A549 (cell line): Measurements from ENCODE around the gene TMEM88. TPM values are rescaled to one million over a fixed set of nuclear protein-coding genes. Genes with fewer than 3 reads are reported as not detected.
A peak's percentile ranks its signal among the peaks of the same experiment; 100 is the strongest.

Experiments used
- ATAC-seq, 2 experiments: fragments of 200-7000 bp in 1 of 2; fragments of >200 bp in 1 of 2; cut with Nextera tagmentation in 1 of 2; cut with Tn5 transposase in 1 of 2; 3 replicates each; pipeline versions ENCODE4 v1.8.0 to v1.9.1; 2018 to 2020; ENCODE audit warnings: mild to moderate bottlenecking in 1 of 2, moderate library complexity in 1 of 2
- CTCF ChIA-PET: fragments of 300-600 bp; sonication (Branson Sonifier 250); formaldehyde crosslinking; extraction: SDS; loops from one replicate; lab custom pipeline; 2021; ENCODE audit warnings: antibody characterized with exemption, inconsistent platforms; lab: Yijun Ruan, JAX
- POLR2A ChIA-PET: fragments of 350-600 bp; formaldehyde crosslinking; extraction: SDS; loops from one replicate; lab custom pipeline; 2021; ENCODE audit warnings: antibody characterized with exemption, inconsistent platforms; lab: Yijun Ruan, JAX
- DNase-seq, 2 experiments: peaks; one replicate each; pipeline versions ENCODE4 v3.0.0 to v3.0.0-alpha.2; 2011 to 2016; ENCODE audit warnings: low read depth in 1 of 2, low spot score in 1 of 2
- FAIRE-seq: peaks from 2 replicates; lab custom pipeline; 2011; peaks lifted over from hg19 to GRCh38; lab: Jason Lieb, UNC
- H3K27ac ChIP-seq, 2 experiments: fragments of >200 bp; sonication (Bioruptor Twin); formaldehyde crosslinking; 3 replicates each; pipeline ENCODE4 v1.5.1; 2016 to 2017
- H3K4me1 ChIP-seq: fragments of >200 bp; sonication (Bioruptor Twin); formaldehyde crosslinking; 3 replicates; pipeline ENCODE4 v1.6.1; 2016
- H3K4me2 ChIP-seq: fragments of >200 bp; sonication (Bioruptor Twin); formaldehyde crosslinking; 3 replicates; pipeline ENCODE4 v1.6.1; 2016
- H3K4me3 ChIP-seq: fragments of >200 bp; sonication (Bioruptor Twin); formaldehyde crosslinking; 3 replicates; pipeline ENCODE4 v1.5.1; 2016
- H3K9me3 ChIP-seq: fragments of >200 bp; sonication (Bioruptor Twin); formaldehyde crosslinking; 3 replicates; pipeline ENCODE4 v1.6.1; 2016
- CBX2 ChIP-seq: fragments of 200-600 bp; sonication (generic); IDR thresholded peaks from 2 replicates; pipeline ENCODE4 v1.6.1; 2016; ENCODE audit warnings: low read depth, mild to moderate bottlenecking, borderline replicate concordance
- CHD4 ChIP-seq: fragments of 200-600 bp; sonication (generic); IDR thresholded peaks from 2 replicates; pipeline ENCODE4 v1.6.1; 2016; ENCODE audit warnings: antibody characterized with exemption, mild to moderate bottlenecking, borderline replicate concordance
- EHF ChIP-seq: fragments of 250-450 bp; sonication (Bioruptor Pico); IDR thresholded peaks from 2 replicates; pipeline ENCODE4 v1.5.0; 2020; ENCODE audit warnings: mild to moderate bottlenecking
- EP300 ChIP-seq, 2 experiments: fragments of >200 bp; sonication (Bioruptor Twin); formaldehyde crosslinking; IDR thresholded peaks; 2 replicates in 1 of 2; 3 replicates in 1 of 2; pipeline ENCODE4 v1.6.1; 2016 to 2017
- FOSB ChIP-seq: fragments of 250-450 bp; sonication (Bioruptor Pico); IDR thresholded peaks from 2 replicates; pipeline ENCODE4 v1.5.0; 2020; ENCODE audit warnings: mild to moderate bottlenecking, moderate library complexity
- FOSL2 ChIP-seq, 2 experiments: fragments of 450-650 bp in 1 of 2; fragments of >200 bp in 1 of 2; sonication (Bioruptor Twin) in 1 of 2; formaldehyde crosslinking; IDR thresholded peaks; 2 replicates each; pipeline versions ENCODE4 v1.5.0 to v1.6.1; 2016 to 2020; ENCODE audit warnings: mild to moderate bottlenecking in 1 of 2, moderate library complexity in 1 of 2
- FOXS1 ChIP-seq: fragments of 250-450 bp; sonication (Bioruptor Pico); IDR thresholded peaks from 2 replicates; pipeline ENCODE4 v1.5.0; 2020; ENCODE audit warnings: mild to moderate bottlenecking, moderate library complexity
- HEYL ChIP-seq: fragments of 250-450 bp; sonication (Bioruptor Pico); IDR thresholded peaks from 2 replicates; pipeline ENCODE4 v1.8.0; 2021; ENCODE audit warnings: mild to moderate bottlenecking, moderate library complexity
- HOXA7 ChIP-seq: fragments of 250-450 bp; sonication (Bioruptor Pico); IDR thresholded peaks from 2 replicates; pipeline ENCODE4 v1.5.0; 2020; ENCODE audit warnings: mild to moderate bottlenecking, moderate library complexity
- MAFK ChIP-seq: fragments of 450-650 bp; IDR thresholded peaks from 2 replicates; pipeline ENCODE4 v1.6.1; 2014; ENCODE audit not compliant: partially characterized antibody
- MYC ChIP-seq: IDR thresholded peaks from 2 replicates; pipeline ENCODE4 v1.6.1; 2012; ENCODE audit warnings: mild to moderate bottlenecking, inconsistent platforms, low read length, improper control_type of control experiment, borderline replicate concordance
- NPAS2 ChIP-seq: fragments of 250-450 bp; sonication (Bioruptor Pico); IDR thresholded peaks from 2 replicates; pipeline ENCODE4 v1.8.0; 2022; ENCODE audit warnings: mild to moderate bottlenecking, moderate library complexity, borderline replicate concordance
- RARB ChIP-seq: fragments of 250-450 bp; sonication (Bioruptor Pico); IDR thresholded peaks from 2 replicates; pipeline ENCODE4 v1.8.0; 2021; ENCODE audit warnings: mild to moderate bottlenecking, moderate library complexity
- RFX5 ChIP-seq: fragments of 450-650 bp; IDR thresholded peaks from 2 replicates; pipeline ENCODE4 v1.7.1; 2014; ENCODE audit warnings: antibody characterized with exemption, mild to moderate bottlenecking, moderate library complexity
- SMC3 ChIP-seq: fragments of >200 bp; sonication (Bioruptor Twin); formaldehyde crosslinking; IDR thresholded peaks from 3 replicates; pipeline ENCODE4 v1.6.1; 2018; ENCODE audit warnings: inconsistent platforms
- TFCP2L1 ChIP-seq: fragments of 250-450 bp; sonication (Bioruptor Pico); IDR thresholded peaks from 2 replicates; pipeline ENCODE4 v1.5.0; 2021; ENCODE audit warnings: mild to moderate bottlenecking
- TP53 ChIP-seq: fragments of 250-450 bp; sonication (Bioruptor Pico); IDR thresholded peaks from 2 replicates; pipeline ENCODE4 v1.5.0; 2021; ENCODE audit warnings: mild to moderate bottlenecking, moderate library complexity
- ZC3H11A ChIP-seq: fragments of 450-650 bp; IDR thresholded peaks from 2 replicates; pipeline ENCODE4 v1.6.1; 2014; ENCODE audit warnings: antibody characterized with exemption, mild to moderate bottlenecking
- ZFP36 ChIP-seq: fragments of 450-650 bp; IDR thresholded peaks from 2 replicates; pipeline ENCODE4 v1.6.1; 2014; ENCODE audit warnings: borderline replicate concordance; ENCODE audit not compliant: partially characterized antibody
- ZNF302 ChIP-seq: fragments of 250-450 bp; sonication (Bioruptor Pico); IDR thresholded peaks from 2 replicates; pipeline ENCODE4 v1.9.0; 2021; ENCODE audit warnings: inconsistent platforms, mild to moderate bottlenecking, moderate library complexity
- ZSCAN20 ChIP-seq: fragments of 250-450 bp; sonication (Bioruptor Pico); IDR thresholded peaks from 2 replicates; pipeline ENCODE4 v1.8.0; 2022; ENCODE audit warnings: mild to moderate bottlenecking, moderate library complexity
- WGBS: methylation state at CpG from one replicate; pipeline ENCODE4 v1.1.6; 2017; ENCODE audit errors: missing lambda C conversion rate; 5-methylcytosine and 5-hydroxymethylcytosine counted together
- polyA plus RNA-seq, 4 experiments: library from polyadenylated mRNA; depleted of rRNA in 3 of 4; stranded (reverse); fragments of >200 nt; fragmentation: RNase III in 1 of 4; extraction: RNeasy Plus Mini Kit Qiagen cat#74134 plus additional on column Dnase treatment in 1 of 4; gene quantifications; 2 replicates in 3 of 4; 3 replicates in 1 of 4; pipeline ENCODE4 v1.2.3, GENCODE V29; 2011 to 2017
- TF ChIP-seq, protein P1 (sequence below): fragments of >200 bp; sonication (Bioruptor Twin); formaldehyde crosslinking; IDR thresholded peaks from 3 replicates; pipeline ENCODE4 v1.6.1; 2016
- TF ChIP-seq, protein P2 (sequence below): fragments of >200 bp; sonication (Bioruptor Twin); formaldehyde crosslinking; IDR thresholded peaks from 3 replicates; pipeline ENCODE4 v1.5.1; 2016
- TF ChIP-seq, protein P3 (sequence below): fragments of 250-450 bp; sonication (Bioruptor Pico); IDR thresholded peaks from 2 replicates; pipeline ENCODE4 v1.5.0; 2021; ENCODE audit warnings: mild to moderate bottlenecking, moderate library complexity, borderline replicate concordance
- TF ChIP-seq, protein P4 (sequence below): IDR thresholded peaks from 2 replicates; pipeline ENCODE4 v1.6.1; 2012

TMEM88 gene
- polyA plus RNA-seq, 2 of the 4 experiments (the other 2 are of a cell fraction), result 0.17 to 0.48 TPM

DNA sequence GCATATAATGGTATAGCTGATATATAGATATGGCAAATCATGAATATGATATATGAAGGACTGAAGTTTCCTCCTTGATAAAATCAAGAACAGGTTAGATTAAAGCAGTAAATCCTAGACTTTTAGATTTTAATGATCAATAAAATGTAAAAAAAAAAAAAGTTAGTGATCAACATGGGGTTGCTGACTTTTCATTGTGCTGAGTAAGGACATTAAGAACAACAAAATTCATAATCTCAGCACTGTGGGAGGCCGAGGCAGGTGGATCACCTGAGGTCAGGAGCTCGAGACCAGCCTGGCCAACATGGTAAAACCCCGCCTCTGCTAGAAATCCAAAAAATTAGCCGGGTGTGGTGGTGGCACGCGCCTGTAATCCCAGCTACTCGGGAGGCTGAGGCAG, 23.4 kb downstream of the TMEM88 start:
- Histone ChIP-seq H3K4me2 (no peak overlapping the region), H3K27ac (no peak overlapping the region), H3K4me3 (no peak overlapping the region), H3K9me3 (no peaks in the 10 kb centered on the region), H3K4me1 (peaks cover 8% of the 10 kb centered on the region)
- ATAC-seq, result no peak
- POLR2A ChIA-PET, result no interaction called here
- peak; percentile 60 for TF ChIP-seq MAFK
- TF ChIP-seq ZC3H11A, result no peak
- no peak for DNase-seq
- FAIRE-seq, result no peak
- CTCF ChIA-PET, result interaction anchor here (1.1 to 10.6 kb wide), 4 partner anchors 8 to 190 kb away, joined by 3 to 108 read pairs (median 4); partner anchors contain the start of gene WRAP53
- WGBS, result 92% methylated on average over 7 of the region's 7 CpGs

DNA sequence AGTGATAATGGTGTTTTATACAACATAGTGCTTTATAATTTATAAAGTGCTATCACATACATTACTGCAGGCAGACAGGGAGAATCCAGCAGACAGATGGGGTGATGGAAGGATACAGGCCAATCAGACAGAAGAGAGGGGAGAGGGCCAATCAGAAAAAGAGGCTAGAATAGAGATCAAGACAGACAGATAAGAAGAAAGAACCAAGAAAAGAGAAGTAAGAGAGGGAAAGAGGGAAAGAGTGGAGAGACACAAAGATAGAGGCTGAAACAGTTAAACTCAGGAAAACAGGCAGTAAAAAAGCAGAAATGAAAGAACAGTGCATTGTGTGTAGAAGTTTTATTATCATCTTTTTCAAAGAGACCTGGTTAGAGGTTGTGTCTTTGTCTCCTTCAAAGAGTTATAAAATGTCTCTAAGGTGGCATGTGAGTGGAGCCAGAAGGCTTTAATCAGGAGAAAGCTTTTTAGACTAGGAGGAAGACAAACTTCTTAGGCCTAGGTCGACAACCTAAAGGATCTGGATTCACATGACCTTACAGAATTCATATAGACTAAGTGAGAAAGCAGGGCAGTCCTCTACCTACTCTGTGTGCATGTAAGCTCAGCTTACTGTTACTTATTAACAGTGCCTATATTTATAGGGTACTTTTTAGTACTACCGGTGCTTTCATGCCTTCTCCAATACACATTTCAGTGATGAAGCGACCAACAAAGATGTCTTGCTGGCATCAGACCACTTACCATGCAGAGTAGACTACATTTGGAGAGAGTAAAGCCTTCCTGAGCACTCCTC, 25.4 kb downstream of the TMEM88 start:
- H3K9me3 ChIP-seq, result no peaks in the 10 kb centered on the region
- POLR2A ChIA-PET, result no interaction called here

DNA sequence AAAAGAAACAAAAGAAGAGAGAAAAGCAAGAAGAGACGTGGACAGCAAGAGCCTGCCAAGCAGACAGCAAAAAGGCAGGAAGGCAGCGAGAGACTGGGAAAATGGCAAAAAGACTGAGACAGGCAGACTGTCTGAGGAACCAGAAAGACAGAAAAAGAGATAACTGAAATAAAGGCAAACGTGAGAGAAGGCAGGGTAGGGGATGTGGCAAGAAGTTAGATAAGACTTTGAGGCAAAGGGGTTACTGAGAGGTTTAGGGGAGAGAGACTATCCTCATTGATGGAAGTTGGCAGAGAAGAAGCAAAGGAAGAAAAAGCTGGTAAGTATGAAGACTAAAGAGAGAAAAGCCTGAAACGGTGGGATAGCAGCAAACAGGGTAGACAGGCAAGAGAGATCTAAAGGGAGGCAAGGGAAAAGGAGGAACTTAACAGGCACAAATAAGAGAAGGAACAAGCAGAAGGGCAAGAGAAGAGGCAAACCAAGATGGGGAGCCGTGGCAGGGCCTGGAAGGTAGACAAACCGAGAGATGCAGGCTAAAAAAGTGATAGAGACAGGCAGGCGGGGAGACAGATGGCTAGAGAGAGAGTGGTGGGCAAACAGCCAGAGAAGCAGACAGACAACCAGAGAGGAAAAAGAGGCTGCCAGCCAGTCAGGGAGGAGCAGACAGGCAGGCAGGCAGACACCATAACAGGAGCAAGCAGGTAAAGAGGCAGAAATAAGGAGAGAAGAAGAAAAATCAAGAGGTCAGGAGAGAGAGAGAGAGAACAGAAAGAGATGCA, 26.6 kb downstream of the TMEM88 start:
- ATAC-seq, result no peak
- 0 out of 6 replicates have a peak overlapping the region, but pooled peaks of 1 of the 2 experiments have one; percentile 2 for H3K27ac ChIP-seq
- FAIRE-seq, result no peak
- TF ChIP-seq MAFK (no peak), RARB (CRISPR knock-in tag) (no peak), ZFP36 (no peak), MYC (no peak), FOXS1 (CRISPR knock-in tag) (no peak), NPAS2 (CRISPR knock-in tag) (no peak), EHF (CRISPR knock-in tag) (no peak), TP53 (CRISPR knock-in tag) (no peak), TFCP2L1 (CRISPR knock-in tag) (no peak), FOSL2 (IDR thresholded peaks at IDR 0.05) (no peak), FOSL2 (CRISPR knock-in tag; IDR thresholded peaks at IDR 0.05) (no peak), ZNF302 (CRISPR knock-in tag) (no peak), ZSCAN20 (CRISPR knock-in tag) (no peak), SMC3 (no peak), RFX5 (no peak), HOXA7 (CRISPR knock-in tag) (no peak), EP300 (IDR thresholded peaks at IDR 0.05) (no peak), HEYL (no peak), CBX2 (no peak)
- TF ChIP-seq, protein P1, sequence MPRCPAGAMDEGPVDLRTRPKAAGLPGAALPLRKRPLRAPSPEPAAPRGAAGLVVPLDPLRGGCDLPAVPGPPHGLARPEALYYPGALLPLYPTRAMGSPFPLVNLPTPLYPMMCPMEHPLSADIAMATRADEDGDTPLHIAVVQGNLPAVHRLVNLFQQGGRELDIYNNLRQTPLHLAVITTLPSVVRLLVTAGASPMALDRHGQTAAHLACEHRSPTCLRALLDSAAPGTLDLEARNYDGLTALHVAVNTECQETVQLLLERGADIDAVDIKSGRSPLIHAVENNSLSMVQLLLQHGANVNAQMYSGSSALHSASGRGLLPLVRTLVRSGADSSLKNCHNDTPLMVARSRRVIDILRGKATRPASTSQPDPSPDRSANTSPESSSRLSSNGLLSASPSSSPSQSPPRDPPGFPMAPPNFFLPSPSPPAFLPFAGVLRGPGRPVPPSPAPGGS, result no peak
- TF ChIP-seq, protein P2, sequence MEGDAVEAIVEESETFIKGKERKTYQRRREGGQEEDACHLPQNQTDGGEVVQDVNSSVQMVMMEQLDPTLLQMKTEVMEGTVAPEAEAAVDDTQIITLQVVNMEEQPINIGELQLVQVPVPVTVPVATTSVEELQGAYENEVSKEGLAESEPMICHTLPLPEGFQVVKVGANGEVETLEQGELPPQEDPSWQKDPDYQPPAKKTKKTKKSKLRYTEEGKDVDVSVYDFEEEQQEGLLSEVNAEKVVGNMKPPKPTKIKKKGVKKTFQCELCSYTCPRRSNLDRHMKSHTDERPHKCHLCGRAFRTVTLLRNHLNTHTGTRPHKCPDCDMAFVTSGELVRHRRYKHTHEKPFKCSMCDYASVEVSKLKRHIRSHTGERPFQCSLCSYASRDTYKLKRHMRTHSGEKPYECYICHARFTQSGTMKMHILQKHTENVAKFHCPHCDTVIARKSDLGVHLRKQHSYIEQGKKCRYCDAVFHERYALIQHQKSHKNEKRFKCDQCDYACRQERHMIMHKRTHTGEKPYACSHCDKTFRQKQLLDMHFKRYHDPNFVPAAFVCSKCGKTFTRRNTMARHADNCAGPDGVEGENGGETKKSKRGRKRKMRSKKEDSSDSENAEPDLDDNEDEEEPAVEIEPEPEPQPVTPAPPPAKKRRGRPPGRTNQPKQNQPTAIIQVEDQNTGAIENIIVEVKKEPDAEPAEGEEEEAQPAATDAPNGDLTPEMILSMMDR, result no peak
- ChIA-PET CTCF (interaction anchor here (1.4 kb wide), 1 partner anchor 20 kb away, joined by 4 read pairs; no protein-coding TSS in a partner anchor), POLR2A (no interaction called here)
- H3K9me3 ChIP-seq, result no peaks in the 10 kb centered on the region
- WGBS, result 84% methylated on average over 7 of the region's 7 CpGs
- H3K4me1 ChIP-seq, result peaks cover 16% of the 10 kb centered on the region
- H3K4me3 ChIP-seq, result no peak overlapping the region
- H3K4me2 ChIP-seq, result no peak overlapping the region
- DNase-seq, result no peak

More for the DNA sequence above, 25.4 kb downstream of the TMEM88 start:
- 0 out of 6 replicates have a peak, but pooled peaks of 1 of the 2 experiments have one; percentile 18 for ATAC-seq
- H3K4me2 ChIP-seq, result no peak overlapping the region
- TF ChIP-seq, protein P3, sequence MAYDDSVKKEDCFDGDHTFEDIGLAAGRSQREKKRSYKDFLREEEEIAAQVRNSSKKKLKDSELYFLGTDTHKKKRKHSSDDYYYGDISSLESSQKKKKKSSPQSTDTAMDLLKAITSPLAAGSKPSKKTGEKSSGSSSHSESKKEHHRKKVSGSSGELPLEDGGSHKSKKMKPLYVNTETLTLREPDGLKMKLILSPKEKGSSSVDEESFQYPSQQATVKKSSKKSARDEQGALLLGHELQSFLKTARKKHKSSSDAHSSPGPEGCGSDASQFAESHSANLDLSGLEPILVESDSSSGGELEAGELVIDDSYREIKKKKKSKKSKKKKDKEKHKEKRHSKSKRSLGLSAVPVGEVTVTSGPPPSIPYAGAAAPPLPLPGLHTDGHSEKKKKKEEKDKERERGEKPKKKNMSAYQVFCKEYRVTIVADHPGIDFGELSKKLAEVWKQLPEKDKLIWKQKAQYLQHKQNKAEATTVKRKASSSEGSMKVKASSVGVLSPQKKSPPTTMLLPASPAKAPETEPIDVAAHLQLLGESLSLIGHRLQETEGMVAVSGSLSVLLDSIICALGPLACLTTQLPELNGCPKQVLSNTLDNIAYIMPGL (CRISPR knock-in tag), result no peak
- TF ChIP-seq FOSB (no peak), ZFP36 (no peak), CHD4 (no peak)
- TF ChIP-seq, protein P4, sequence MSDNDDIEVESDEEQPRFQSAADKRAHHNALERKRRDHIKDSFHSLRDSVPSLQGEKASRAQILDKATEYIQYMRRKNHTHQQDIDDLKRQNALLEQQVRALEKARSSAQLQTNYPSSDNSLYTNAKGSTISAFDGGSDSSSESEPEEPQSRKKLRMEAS, result no peak
- no peak overlapping the region for H3K4me3 ChIP-seq
- H3K4me1 ChIP-seq, result peaks cover 16% of the 10 kb centered on the region
- CTCF ChIA-PET, result interaction anchor here (0.6 to 1.4 kb wide), 5 partner anchors 9 to 1746 kb away, joined by 3 to 4 read pairs (median 3); partner anchors contain the start of gene CHD3
- no peak for FAIRE-seq
- WGBS, result 67% methylated on average over 3 of the region's 3 CpGs
- no peak for DNase-seq
- no peak overlapping the region for H3K27ac ChIP-seq
